Measurements from ENCODE around the gene PIK3R1. TPM values are rescaled to one million over a fixed set of nuclear protein-coding genes. Genes with fewer than 3 reads are reported as not detected.
A peak's percentile ranks its signal among the peaks of the same experiment; 100 is the strongest.

The PIK3R1 gene
- total RNA-seq, 2 donors from 2014 or later, result 61.8 to 127 TPM

DNA sequence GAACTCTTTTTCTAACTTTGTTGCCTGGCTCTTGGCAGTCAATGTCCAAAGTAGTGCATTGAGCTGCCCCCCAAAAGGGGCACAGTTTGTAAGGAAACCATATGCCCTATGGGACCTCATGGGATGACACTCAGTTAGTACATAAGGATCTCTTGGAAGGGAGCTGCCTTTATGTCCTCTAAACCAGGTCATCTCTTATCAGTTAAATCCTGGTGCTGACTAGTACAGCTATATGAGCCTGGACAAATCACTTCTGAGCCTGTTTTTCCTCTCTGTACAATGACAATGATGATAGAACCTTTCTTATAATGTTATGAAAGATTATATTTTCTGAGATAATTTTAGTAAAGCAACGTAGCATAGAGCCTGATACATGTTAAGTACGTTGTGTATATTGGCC, 44.1 kb downstream of the PIK3R1 start:
- no peak for DNase-seq
- intact Hi-C loops (cut with DNase I), result loop anchor here (10.0 kb wide), 3 partner anchors 455 to 1015 kb away; no protein-coding TSS in a partner anchor
- peak in 1 of 2 donors; percentile 18 for ATAC-seq

- intact Hi-C loops (cut with DNase I), result no loop called here
- no peak for ATAC-seq
- no peak for DNase-seq
Observed at GRCh38 chr5:68260467-68260866, 44.9 kb downstream of the PIK3R1 start.

- DNase-seq, result no peak
- no peak for ATAC-seq
- intact Hi-C loops (cut with DNase I), result no loop called here
Observed at GRCh38 chr5:68261169-68261568, 45.6 kb downstream of the PIK3R1 start.

DNA sequence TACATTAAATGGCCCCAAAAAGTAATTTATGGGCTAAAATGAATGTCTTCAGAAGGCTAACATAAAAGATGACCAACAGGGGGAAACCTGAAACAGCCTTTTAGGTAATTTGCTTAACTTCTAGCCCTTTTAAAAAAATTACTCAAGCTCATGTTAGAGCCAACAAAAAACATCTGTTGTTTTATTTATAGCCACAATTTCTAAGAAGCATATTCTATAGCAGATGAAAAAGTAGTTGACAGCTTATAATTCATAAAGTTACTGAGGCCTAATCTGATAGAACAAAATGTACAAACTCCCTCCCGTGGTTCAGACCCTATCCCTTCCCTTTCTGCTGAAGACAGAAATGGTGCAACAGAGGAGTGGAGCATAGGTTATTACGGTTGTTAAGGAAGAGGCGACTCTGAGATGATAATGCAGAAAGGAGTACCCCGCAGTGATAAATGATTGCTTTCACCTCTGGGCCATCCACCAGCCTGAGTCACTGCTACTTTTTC, 46.1 kb downstream of the PIK3R1 start:
- no peak for DNase-seq
- ATAC-seq, result peak in 1 of 2 donors; percentile 9
- intact Hi-C loops (cut with DNase I), result no loop called here

DNA sequence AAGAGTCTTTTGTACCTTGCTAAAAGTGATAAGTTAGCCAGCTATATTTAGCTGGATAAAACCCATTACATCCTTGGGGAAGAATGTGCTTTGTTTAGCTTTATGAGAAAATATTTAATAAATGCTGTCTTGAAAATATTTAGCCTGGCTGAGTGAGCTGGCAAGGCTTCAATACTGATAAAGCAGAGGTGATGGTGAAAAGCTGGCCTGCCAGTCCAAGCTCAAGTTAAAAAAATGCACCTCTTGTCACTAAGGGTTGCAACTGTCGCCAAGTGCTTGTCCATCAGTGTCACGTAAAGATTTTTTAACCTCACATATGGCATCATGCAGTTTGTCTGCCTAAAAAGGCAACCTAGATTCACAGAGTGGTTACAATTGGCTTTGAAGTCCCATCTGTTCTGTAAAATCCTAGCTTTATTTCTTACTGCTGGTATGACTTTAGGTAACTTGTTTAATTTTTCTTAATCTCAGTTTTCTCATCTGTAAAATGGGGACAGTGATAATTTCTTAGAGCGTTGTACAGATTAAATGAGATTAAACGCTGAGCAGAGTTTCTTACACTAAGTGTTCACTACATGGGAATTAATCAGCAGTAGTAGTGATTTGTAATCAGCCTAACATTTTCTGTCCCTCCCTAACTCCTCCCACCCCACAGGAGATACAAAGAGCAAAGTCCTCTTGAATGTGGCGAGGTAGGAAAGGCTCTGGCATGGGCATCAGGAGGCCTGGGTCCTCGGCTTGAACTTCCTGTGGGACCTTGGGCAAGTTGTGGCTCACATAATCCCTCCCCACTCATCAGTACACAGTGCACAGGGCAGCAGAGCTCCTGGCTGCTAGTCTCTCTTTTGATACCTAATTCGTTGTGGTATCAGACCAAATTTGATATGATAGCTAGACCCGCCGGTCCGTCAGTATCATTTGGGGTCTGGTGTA, 48.7 kb downstream of the PIK3R1 start:
- ATAC-seq (peak; percentile 66 to 71), DNase-seq (peak; percentile 47)
- intact Hi-C loops (cut with DNase I), result no loop called here

GRCh38 chr5:68265347-68265746, 49.8 kb downstream of the PIK3R1 start:
- intact Hi-C loops (cut with DNase I), result no loop called here
- no peak for DNase-seq
- ATAC-seq, result peak; percentile 32 to 45

DNA sequence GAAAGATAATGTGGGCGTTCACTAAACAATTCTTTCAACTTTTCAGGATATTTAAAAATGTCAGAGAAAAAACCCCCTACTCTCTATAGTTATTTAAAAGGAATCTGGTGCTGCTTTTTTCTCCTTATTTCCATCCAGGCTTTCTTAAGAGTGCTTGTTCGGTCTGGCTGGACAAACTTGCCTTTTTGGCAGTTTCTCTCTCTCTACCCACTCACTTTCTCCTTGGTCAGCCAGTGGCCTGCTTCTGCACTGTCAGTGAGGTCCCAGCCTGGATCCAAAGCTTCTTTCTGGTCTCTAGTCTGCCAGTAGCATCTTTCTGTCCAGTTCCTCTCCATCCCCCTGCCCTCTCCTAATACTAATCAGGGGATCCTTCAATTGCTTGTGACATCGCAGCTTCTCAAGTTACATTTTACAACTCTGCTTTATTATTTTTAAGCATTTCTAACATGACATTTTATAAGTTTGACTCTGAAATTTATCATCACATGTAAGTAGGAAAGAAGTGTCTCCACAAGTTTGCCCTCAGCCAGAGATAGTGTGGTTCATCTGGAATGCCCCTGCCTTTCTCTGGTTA, 50.4 kb downstream of the PIK3R1 start:
- DNase-seq (no peak), ATAC-seq (peak; percentile 48 to 59)
- intact Hi-C loops (cut with DNase I), result no loop called here

- no peak for ATAC-seq
- intact Hi-C loops (cut with DNase I), result no loop called here
- no peak for DNase-seq
Observed at GRCh38 chr5:68266457-68266856, 50.9 kb downstream of the PIK3R1 start.

GRCh38 chr5:68267066-68267465, 51.5 kb downstream of the PIK3R1 start:
- intact Hi-C loops (cut with DNase I), result no loop called here
- DNase-seq, result no peak
- ATAC-seq, result no peak

- intact Hi-C loops (cut with DNase I), result no loop called here
- no peak for DNase-seq
- no peak for ATAC-seq
Observed at GRCh38 chr5:68268101-68268851, 52.7 kb downstream of the PIK3R1 start.

GRCh38 chr5:68268852-68269130, 53.2 kb downstream of the PIK3R1 start:
- ATAC-seq (no peak), DNase-seq (no peak)
- intact Hi-C loops (cut with DNase I), result no loop called here

- intact Hi-C loops (cut with DNase I), result no loop called here
Observed at GRCh38 chr5:68269820-68270219, 54.3 kb downstream of the PIK3R1 start.

GRCh38 chr5:68270399-68270975, 54.9 kb downstream of the PIK3R1 start:
- intact Hi-C loops (cut with DNase I), result no loop called here
- DNase-seq, result no peak
- no peak for ATAC-seq

More at GRCh38 chr5:68269820-68270219, 54.3 kb downstream of the PIK3R1 start:
- no peak for DNase-seq
- ATAC-seq, result no peak

- ATAC-seq (no peak), DNase-seq (no peak)
- intact Hi-C loops (cut with DNase I), result no loop called here
Observed at GRCh38 chr5:68271124-68271523, 55.6 kb downstream of the PIK3R1 start.

- intact Hi-C loops (cut with DNase I), result no loop called here
- no peak for DNase-seq
Observed at GRCh38 chr5:68272289-68272688, 56.7 kb downstream of the PIK3R1 start.

GRCh38 chr5:68273717-68274409, 58.3 kb downstream of the PIK3R1 start:
- no peak for DNase-seq
- ATAC-seq, result peak in 1 of 2 donors; percentile 38
- intact Hi-C loops (cut with DNase I), result no loop called here

More at GRCh38 chr5:68272289-68272688, 56.7 kb downstream of the PIK3R1 start:
- no peak for ATAC-seq

DNA sequence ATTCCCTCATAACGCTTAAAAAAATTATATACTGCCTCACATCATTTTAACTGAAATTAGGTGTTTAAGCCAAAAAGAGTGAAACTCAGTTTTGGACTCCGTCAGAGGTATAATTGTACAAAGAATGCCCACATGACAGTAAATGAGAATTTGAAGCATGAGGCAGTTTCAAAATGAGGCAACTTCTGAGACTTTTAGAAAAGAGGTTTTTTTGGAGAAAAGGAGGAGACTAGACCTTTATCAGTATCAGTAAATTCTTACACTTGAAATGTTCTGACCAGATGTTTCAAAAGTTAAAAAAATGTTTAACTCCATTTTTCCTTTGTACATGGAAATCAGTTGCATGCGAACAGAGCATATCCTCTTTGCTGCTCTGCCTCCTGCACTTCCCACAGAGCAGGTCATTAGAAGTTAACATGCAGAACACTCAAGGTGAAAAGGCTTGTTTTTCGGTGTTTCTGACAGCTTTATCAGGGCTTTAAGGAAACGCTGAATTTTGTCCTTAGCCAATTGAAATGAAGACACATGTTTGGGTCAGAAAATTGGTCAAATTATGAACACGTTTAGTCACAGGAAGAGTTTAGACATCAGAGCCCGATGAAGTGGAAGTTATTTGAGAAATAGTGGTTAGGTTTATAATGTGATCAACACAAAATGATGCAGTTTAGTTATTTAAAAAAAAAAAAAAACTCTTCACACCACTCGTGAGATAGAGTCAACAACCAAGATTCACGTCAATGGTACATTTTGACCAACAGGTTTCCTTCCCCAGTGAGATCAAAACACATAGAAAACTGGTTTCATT, 59.5 kb downstream of the PIK3R1 start:
- intact Hi-C loops (cut with DNase I), result no loop called here
- no peak for ATAC-seq
- DNase-seq, result no peak

DNA sequence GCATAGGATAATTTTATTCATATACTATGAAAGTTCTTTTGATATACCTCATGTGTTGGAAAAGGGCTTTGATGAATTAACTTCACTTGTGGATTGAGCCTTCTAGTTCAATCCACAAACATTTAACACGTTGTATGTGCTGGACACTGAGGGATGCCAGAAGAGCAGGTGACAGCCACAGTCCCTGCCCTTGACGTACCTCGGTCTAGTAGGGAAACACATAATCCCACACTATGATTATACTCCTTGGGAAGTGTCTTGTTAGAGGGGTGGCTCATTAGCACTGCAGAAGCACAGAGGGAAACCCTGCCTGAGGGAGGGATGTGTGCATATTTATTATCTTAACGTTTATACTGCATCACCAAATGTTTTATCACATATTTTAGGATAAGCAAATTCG, 61.2 kb downstream of the PIK3R1 start:
- ATAC-seq (no peak), DNase-seq (no peak)
- intact Hi-C loops (cut with DNase I), result no loop called here

All from left cardiac atrium (tissue), 4 donors.